H1 (cell line): ENCODE results near the gene BCAS3. TPM values are rescaled to one million over a fixed set of nuclear protein-coding genes. Genes with fewer than 3 reads are reported as not detected.

Experiments used
- CTCF ChIA-PET: fragments of 300-600 bp; sonication (Branson Sonifier 250); formaldehyde crosslinking; loops from one replicate; lab custom pipeline; 2021; ENCODE audit not compliant: partially characterized antibody; lab: Charles Lee
- POLR2A ChIA-PET: fragments of 300-600 bp; sonication (Branson Sonifier 250); formaldehyde crosslinking; loops from one replicate; lab custom pipeline; 2021; ENCODE audit warnings: inconsistent platforms; ENCODE audit not compliant: partially characterized antibody; lab: Charles Lee
- DNase-seq, 2 experiments: peaks; one replicate each; pipeline versions ENCODE4 v3.0.0 to v3.0.0-alpha.2; 2010 to 2022; ENCODE audit warnings: low spot score in 2 of 2, low read depth in 1 of 2, mixed read lengths in 1 of 2
- FAIRE-seq: peaks from 2 replicates; lab custom pipeline; 2011; peaks lifted over from hg19 to GRCh38; lab: Jason Lieb, UNC
- H2AFZ ChIP-seq: 2 replicates; pipeline ENCODE4 v1.8.1; 2012; ENCODE audit warnings: low read length, inconsistent platforms
- H2AK5ac ChIP-seq: 2 replicates; pipeline ENCODE4 v1.6.1; 2013; ENCODE audit warnings: low read depth, low read length
- H2BK120ac ChIP-seq: replicated peaks from 2 replicates; pipeline ENCODE3; 2013; ENCODE audit warnings: low read depth, low read length, inconsistent platforms
- H2BK12ac ChIP-seq: 2 replicates; pipeline ENCODE4 v1.6.1; 2013; ENCODE audit warnings: low read depth, low read length
- H2BK15ac ChIP-seq: 2 replicates; pipeline ENCODE4 v1.6.1; 2013; ENCODE audit warnings: low read length
- H2BK20ac ChIP-seq: 2 replicates; pipeline ENCODE4 v1.6.1; 2013; ENCODE audit warnings: low read length
- H2BK5ac ChIP-seq: 2 replicates; pipeline ENCODE4 v1.6.1; 2013; ENCODE audit warnings: low read depth, low read length
- H3K14ac ChIP-seq: 2 replicates; pipeline ENCODE4 v1.6.1; 2013; ENCODE audit warnings: inconsistent platforms; ENCODE audit not compliant: insufficient read length
- H3K18ac ChIP-seq: 2 replicates; pipeline ENCODE4 v1.6.1; 2013; ENCODE audit warnings: low read length; ENCODE audit errors: extremely low read depth
- H3K23ac ChIP-seq: 2 replicates; pipeline ENCODE4 v1.6.1; 2013; ENCODE audit warnings: inconsistent platforms; ENCODE audit not compliant: insufficient read length
- H3K23me2 ChIP-seq: 2 replicates; pipeline ENCODE4 v1.6.1; 2013; ENCODE audit warnings: low read depth, low read length
- H3K27ac ChIP-seq: 2 replicates; pipeline ENCODE4 v1.6.1; 2011; ENCODE audit warnings: low read depth, low read length, inconsistent platforms
- H3K27me3 ChIP-seq, 4 experiments: replicated peaks in 1 of 4; 1 replicate in 1 of 4; 2 replicates in 3 of 4; pipeline versions ENCODE4 v1.6.1 to v1.8.1; 2011 to 2013; ENCODE audit warnings: low read length in 3 of 4, mild to moderate bottlenecking in 3 of 4, inconsistent platforms in 2 of 4, mixed read lengths in 2 of 4, moderate library complexity in 1 of 4; ENCODE audit not compliant: control insufficient read depth in 3 of 4, insufficient read depth in 3 of 4; ENCODE audit errors: extremely low read depth in 1 of 4
- H3K36me3 ChIP-seq, 4 experiments: 2 replicates each; pipeline versions ENCODE4 v1.6.1 to v1.8.1; 2011 to 2013; ENCODE audit warnings: mild to moderate bottlenecking in 4 of 4, low read length in 3 of 4, moderate library complexity in 2 of 4, control low read depth in 1 of 4, inconsistent platforms in 1 of 4; ENCODE audit not compliant: insufficient read depth in 4 of 4, control insufficient read depth in 2 of 4
- H3K4ac ChIP-seq: replicated peaks from 2 replicates; pipeline ENCODE3; 2013; ENCODE audit warnings: low read length, low read depth, mixed read lengths, inconsistent platforms; ENCODE audit not compliant: insufficient read length
- H3K4me1 ChIP-seq, 4 experiments: replicated peaks in 1 of 4; 1 replicate in 1 of 4; 2 replicates in 3 of 4; pipeline versions ENCODE4 v1.6.1 to v1.8.1; 2011 to 2013; ENCODE audit warnings: low read length in 3 of 4, inconsistent platforms in 2 of 4, mixed read lengths in 1 of 4; ENCODE audit not compliant: insufficient read depth in 4 of 4, control insufficient read depth in 3 of 4
- H3K4me2 ChIP-seq, 2 experiments: 2 replicates each; pipeline versions ENCODE4 v1.6.1 to v1.8.1; 2011 to 2013; ENCODE audit warnings: low read depth in 2 of 2, low read length in 2 of 2, control low read depth in 1 of 2, inconsistent platforms in 1 of 2, mild to moderate bottlenecking in 1 of 2; ENCODE audit not compliant: insufficient read depth in 1 of 2
- H3K4me3 ChIP-seq, 4 experiments: fragments of 200-600, 300-600 bp in 1 of 4; sonication (generic), shearing (Covaris generic), sonication (Bioruptor Twin) in 1 of 4; 2 replicates each; pipeline versions ENCODE4 v1.5.1 to v1.8.1; 2011 to 2016; ENCODE audit warnings: low read length in 4 of 4, low read depth in 3 of 4, control low read depth in 2 of 4, inconsistent platforms in 2 of 4, mild to moderate bottlenecking in 2 of 4, mixed read lengths in 1 of 4, moderate library complexity in 1 of 4; ENCODE audit not compliant: insufficient read depth in 2 of 4; ENCODE audit errors: extremely low read depth in 1 of 4
- H3K56ac ChIP-seq: replicated peaks from 2 replicates; pipeline ENCODE3; 2013; ENCODE audit warnings: low read depth, mild to moderate bottlenecking, mixed read lengths, low read length, inconsistent platforms; ENCODE audit not compliant: insufficient read length
- H3K79me1 ChIP-seq: 2 replicates; pipeline ENCODE4 v1.6.1; 2013; ENCODE audit warnings: low read depth, low read length, control low read depth
- H3K79me2 ChIP-seq, 2 experiments: 2 replicates each; pipeline versions ENCODE4 v1.6.1 to v1.8.1; 2012 to 2013; ENCODE audit warnings: low read length in 2 of 2, mild to moderate bottlenecking in 2 of 2, inconsistent platforms in 1 of 2; ENCODE audit not compliant: insufficient read depth in 2 of 2, control insufficient read depth in 1 of 2
- H3K9ac ChIP-seq, 4 experiments: replicated peaks in 1 of 4; 1 replicate in 1 of 4; 2 replicates in 3 of 4; pipeline versions ENCODE4 v1.6.1 to v1.8.1; 2011 to 2013; ENCODE audit warnings: low read depth in 3 of 4, low read length in 3 of 4, control low read depth in 2 of 4, mild to moderate bottlenecking in 2 of 4, moderate library complexity in 2 of 4, inconsistent platforms in 1 of 4; ENCODE audit errors: extremely low read depth in 1 of 4
- H3K9me3 ChIP-seq, 2 experiments: 2 replicates each; pipeline versions ENCODE4 v1.6.1 to v1.8.1; 2012 to 2013; ENCODE audit warnings: mild to moderate bottlenecking in 2 of 2, moderate library complexity in 2 of 2, control low read depth in 1 of 2, inconsistent platforms in 1 of 2, low read depth in 1 of 2, low read length in 1 of 2, mixed read lengths in 1 of 2; ENCODE audit not compliant: insufficient read depth in 2 of 2
- H4K20me1 ChIP-seq, 2 experiments: replicated peaks in 1 of 2; 2 replicates each; pipeline versions ENCODE3 to v1.8.1; 2011 to 2013; ENCODE audit warnings: inconsistent platforms in 2 of 2, low read length in 2 of 2, mild to moderate bottlenecking in 1 of 2; ENCODE audit not compliant: insufficient read depth in 2 of 2, control insufficient read depth in 1 of 2
- H4K5ac ChIP-seq: 2 replicates; pipeline ENCODE4 v1.6.1; 2013; ENCODE audit warnings: low read length, low read depth, mixed read lengths, inconsistent platforms; ENCODE audit not compliant: insufficient read length
- H4K8ac ChIP-seq: 2 replicates; pipeline ENCODE4 v1.8.0; 2013; ENCODE audit warnings: mild to moderate bottlenecking, moderate library complexity, low read length, inconsistent platforms; ENCODE audit not compliant: insufficient read depth; ENCODE audit errors: extremely low read depth
- H4K91ac ChIP-seq: replicated peaks from 2 replicates; pipeline ENCODE3; 2013; ENCODE audit warnings: low read length, mixed read lengths, inconsistent platforms; ENCODE audit not compliant: insufficient read length
- FOSL1 ChIP-seq: IDR thresholded peaks from 2 replicates; pipeline ENCODE4 v1.6.1; 2011; ENCODE audit warnings: mild to moderate bottlenecking, low read depth, low read length, moderate library complexity; ENCODE audit not compliant: insufficient read depth
- HDAC2 ChIP-seq, 2 experiments: fragments of 300-600 bp in 1 of 2; sonication (generic) in 1 of 2; IDR thresholded peaks; 2 replicates each; pipeline ENCODE4 v1.6.1; 2011 to 2012; ENCODE audit warnings: low read depth in 2 of 2, low read length in 2 of 2, mild to moderate bottlenecking in 2 of 2, moderate library complexity in 2 of 2, borderline replicate concordance in 1 of 2, inconsistent platforms in 1 of 2
- KDM5A ChIP-seq: fragments of 200-600 bp; IDR thresholded peaks from 2 replicates; pipeline ENCODE4 v1.7.1; 2012; ENCODE audit warnings: mild to moderate bottlenecking, low read length, inconsistent platforms, mixed read lengths
- SAP30 ChIP-seq: fragments of 300-600 bp; sonication (generic); IDR thresholded peaks from 2 replicates; pipeline ENCODE4 v1.7.1; 2012; ENCODE audit warnings: low read length, moderate library complexity, mild to moderate bottlenecking, inconsistent platforms; ENCODE audit not compliant: insufficient read depth, insufficient replicate concordance
- SIN3A ChIP-seq, 2 experiments: IDR thresholded peaks in 1 of 2; conservative IDR thresholded peaks in 1 of 2; 2 replicates each; pipeline ENCODE4 v1.6.1; 2011 to 2012; ENCODE audit warnings: low read length in 2 of 2, improper control_type of control experiment in 1 of 2, low read depth in 1 of 2, mild to moderate bottlenecking in 1 of 2
- SP4 ChIP-seq: IDR thresholded peaks from 2 replicates; pipeline ENCODE4 v1.6.1; 2012; ENCODE audit warnings: low read length, inconsistent platforms
- YY1 ChIP-seq: IDR thresholded peaks from 2 replicates; pipeline ENCODE4 v1.6.1; 2011; ENCODE audit warnings: low read depth, mild to moderate bottlenecking, low read length
- WGBS, 2 experiments: shearing (Covaris generic) in 1 of 2; methylation state at CpG; one replicate each; pipeline versions ENCODE4 v1.1.6 to v1.1.7; 2013 to 2015; ENCODE audit warnings: low lambda C conversion rate in 2 of 2, mixed read lengths in 2 of 2, inconsistent platforms in 1 of 2, low coverage in 1 of 2, missing lambda C conversion rate in 1 of 2; ENCODE audit not compliant: insufficient replicate concordance in 2 of 2, insufficient coverage in 1 of 2, insufficient read length in 1 of 2; ENCODE audit errors: extremely low coverage in 1 of 2, missing lambda C conversion rate in 1 of 2; 5-methylcytosine and 5-hydroxymethylcytosine counted together
- polyA plus RNA-seq, 7 experiments: library from polyadenylated mRNA; depleted of rRNA in 3 of 7; stranded (reverse) in 5 of 7; unstranded in 2 of 7; fragments of >200 nt in 5 of 7; fragments of 200-250 nt in 2 of 7; gene quantifications; 1 replicate in 5 of 7; 2 replicates in 1 of 7; 4 replicates in 1 of 7; pipeline versions ENCODE4 v1.2.1 to v1.2.3, GENCODE V29; 2011 to 2013; ENCODE audit warnings: missing spikeins in 2 of 7, mixed read lengths in 2 of 7
- total RNA-seq: library from RNA; stranded (reverse); fragmentation: NEBNext Ultra II Directional; extraction: Animal tissue kit (Norgen Biotek cat#: 25700); gene quantifications from 2 replicates; pipeline ENCODE4 v1.2.1, GENCODE V29; 2021
- TF ChIP-seq, protein P1 (sequence below): IDR thresholded peaks from 2 replicates; pipeline ENCODE4 v1.6.1; 2012; ENCODE audit warnings: inconsistent platforms

BCAS3 gene
- total and polyA plus RNA-seq, 2 of the 8 experiments (the other 6 are each of a cell fraction or from before 2014, with no cell fraction given) = 9.9 to 13.3 TPM

GRCh38 chr17:60901806-60902205, 224.2 kb downstream of the BCAS3 start:
- no peak for FAIRE-seq

More at GRCh38 chr17:60901806-60902205, 224.2 kb downstream of the BCAS3 start:
- H3K36me3 ChIP-seq = no peaks in the 10 kb centered on the region
- H3K9me3 ChIP-seq = no peaks in the 10 kb centered on the region
- no peak overlapping the region for H2BK20ac ChIP-seq
- H3K27ac ChIP-seq = no peak overlapping the region
- no peak overlapping the region for H2AK5ac ChIP-seq
- no peak overlapping the region for H2BK5ac ChIP-seq
- H3K23ac ChIP-seq = no peak overlapping the region
- no peaks in the 10 kb centered on the region for H3K23me2 ChIP-seq
- H3K4me2 ChIP-seq = no peak overlapping the region
- no peak for DNase-seq
- H3K79me1 ChIP-seq = peaks cover 2% of the 10 kb centered on the region; the same call in 1 of the 2 replicates
- no peaks in the 10 kb centered on the region for H3K79me2 ChIP-seq
- no peak overlapping the region for H3K18ac ChIP-seq
- no peak overlapping the region for H2BK15ac ChIP-seq
- WGBS, 2 experiments = 96% methylated on average over 2 of the region's 2 CpGs; no CpG with 5 or more reads in 1 of the 2 experiments
- H2AFZ ChIP-seq = no peak overlapping the region
- H4K20me1 ChIP-seq = no peaks in the 10 kb centered on the region
- CTCF ChIA-PET = no interaction called here
- H3K9ac ChIP-seq = no peak overlapping the region
- H2BK120ac ChIP-seq = no peak overlapping the region
- peaks cover 0 to 2% (median 0%) of the 10 kb centered on the region in 4 experiments; a peak in 1 of 7 replicates for H3K4me1 ChIP-seq
- no peak overlapping the region for H4K91ac ChIP-seq
- H4K5ac ChIP-seq = no peak overlapping the region
- H2BK12ac ChIP-seq = no peak overlapping the region
- no peaks in the 10 kb centered on the region for H3K27me3 ChIP-seq
- H3K4me3 ChIP-seq = no peak overlapping the region
- TF ChIP-seq KDM5A = no peak
- TF ChIP-seq SIN3A (conservative IDR thresholded peaks at IDR 0.05 in 1 of 2, IDR thresholded peaks at IDR 0.05 in 1 of 2; ENCODE audit: low read depth in 1 of 2, low read length in 2 of 2) = no peak
- TF ChIP-seq, protein P1, sequence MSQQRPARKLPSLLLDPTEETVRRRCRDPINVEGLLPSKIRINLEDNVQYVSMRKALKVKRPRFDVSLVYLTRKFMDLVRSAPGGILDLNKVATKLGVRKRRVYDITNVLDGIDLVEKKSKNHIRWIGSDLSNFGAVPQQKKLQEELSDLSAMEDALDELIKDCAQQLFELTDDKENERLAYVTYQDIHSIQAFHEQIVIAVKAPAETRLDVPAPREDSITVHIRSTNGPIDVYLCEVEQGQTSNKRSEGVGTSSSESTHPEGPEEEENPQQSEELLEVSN = no peak
- no peak for TF ChIP-seq SP4
- no peak for TF ChIP-seq SAP30
- TF ChIP-seq FOSL1 = no peak
- TF ChIP-seq HDAC2 (IDR thresholded peaks at IDR 0.05; ENCODE audit: borderline replicate concordance in 1 of 2, low read depth in 2 of 2, low read length in 2 of 2) = no peak
- TF ChIP-seq YY1 = no peak
- H3K14ac ChIP-seq = no peak overlapping the region
- no peak overlapping the region for H3K56ac ChIP-seq
- POLR2A ChIA-PET = no interaction called here
- H3K4ac ChIP-seq = no peak overlapping the region
- no peak overlapping the region for H4K8ac ChIP-seq
